H54 (cell line): ENCODE results near the gene ARID1B.

Source experiments
- DNase-seq: peaks from one replicate; pipeline ENCODE4 v3.0.0; 2011; ENCODE audit warnings: low spot score, mixed read lengths; ENCODE audit not compliant: insufficient read length
- FAIRE-seq: peaks from 3 replicates; lab custom pipeline; 2011; peaks lifted over from hg19 to GRCh38; lab: Jason Lieb, UNC
- POLR2A ChIP-seq: IDR thresholded peaks from 2 replicates; pipeline ENCODE4 v1.6.1; 2011; ENCODE audit warnings: low read depth, mild to moderate bottlenecking, low read length

ARID1B gene

DNA sequence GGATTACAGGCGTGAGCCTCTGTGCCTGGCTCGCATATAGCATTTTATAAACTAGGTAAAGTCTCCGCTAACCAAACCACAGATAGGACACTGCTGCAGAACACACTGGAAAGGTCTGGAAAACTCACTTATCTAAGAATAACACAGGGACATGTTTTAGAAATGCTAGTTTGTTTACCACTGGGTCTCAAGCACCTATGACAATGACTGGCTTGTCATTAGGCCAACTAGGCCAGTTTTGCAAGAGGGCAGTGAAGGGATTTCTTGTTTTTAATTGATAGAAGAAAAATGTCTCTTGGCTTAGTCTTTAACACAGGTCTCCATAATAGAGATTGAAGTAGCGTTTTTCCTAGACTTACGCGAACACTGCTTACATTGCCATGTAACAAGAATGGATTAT lies 344.7 kb downstream of the ARID1B start:
- no peak for FAIRE-seq
- no peak for TF ChIP-seq POLR2A
- DNase-seq: no peak

GRCh38 chr6:157123234-157123633 lies 346.1 kb downstream of the ARID1B start:
- no peak for TF ChIP-seq POLR2A
- no peak for DNase-seq
- no peak for FAIRE-seq

GRCh38 chr6:157124485-157125254 lies 347.5 kb downstream of the ARID1B start:
- TF ChIP-seq POLR2A: no peak
- DNase-seq (no peak), FAIRE-seq (no peak)

DNA sequence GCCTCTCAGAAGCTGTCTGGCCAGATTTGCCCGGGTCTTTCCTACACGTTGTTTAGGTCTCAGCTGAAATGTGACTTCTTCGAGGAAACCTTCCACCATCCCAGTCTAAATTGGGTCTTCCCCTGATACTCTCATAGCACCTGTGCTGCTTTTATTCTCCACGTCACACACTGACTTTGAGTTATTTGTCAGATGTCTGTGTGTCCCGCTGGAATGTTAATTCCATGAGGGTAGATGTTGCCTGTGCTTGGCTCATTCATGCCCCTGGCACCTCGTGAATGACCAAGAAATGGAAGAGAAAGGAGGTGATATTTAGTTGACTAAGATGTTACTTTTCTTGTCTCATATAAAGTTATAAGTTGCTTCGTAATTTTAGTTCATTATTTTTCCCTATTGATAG lies 348.4 kb downstream of the ARID1B start:
- no peak for TF ChIP-seq POLR2A
- no peak for DNase-seq
- no peak for FAIRE-seq

DNA sequence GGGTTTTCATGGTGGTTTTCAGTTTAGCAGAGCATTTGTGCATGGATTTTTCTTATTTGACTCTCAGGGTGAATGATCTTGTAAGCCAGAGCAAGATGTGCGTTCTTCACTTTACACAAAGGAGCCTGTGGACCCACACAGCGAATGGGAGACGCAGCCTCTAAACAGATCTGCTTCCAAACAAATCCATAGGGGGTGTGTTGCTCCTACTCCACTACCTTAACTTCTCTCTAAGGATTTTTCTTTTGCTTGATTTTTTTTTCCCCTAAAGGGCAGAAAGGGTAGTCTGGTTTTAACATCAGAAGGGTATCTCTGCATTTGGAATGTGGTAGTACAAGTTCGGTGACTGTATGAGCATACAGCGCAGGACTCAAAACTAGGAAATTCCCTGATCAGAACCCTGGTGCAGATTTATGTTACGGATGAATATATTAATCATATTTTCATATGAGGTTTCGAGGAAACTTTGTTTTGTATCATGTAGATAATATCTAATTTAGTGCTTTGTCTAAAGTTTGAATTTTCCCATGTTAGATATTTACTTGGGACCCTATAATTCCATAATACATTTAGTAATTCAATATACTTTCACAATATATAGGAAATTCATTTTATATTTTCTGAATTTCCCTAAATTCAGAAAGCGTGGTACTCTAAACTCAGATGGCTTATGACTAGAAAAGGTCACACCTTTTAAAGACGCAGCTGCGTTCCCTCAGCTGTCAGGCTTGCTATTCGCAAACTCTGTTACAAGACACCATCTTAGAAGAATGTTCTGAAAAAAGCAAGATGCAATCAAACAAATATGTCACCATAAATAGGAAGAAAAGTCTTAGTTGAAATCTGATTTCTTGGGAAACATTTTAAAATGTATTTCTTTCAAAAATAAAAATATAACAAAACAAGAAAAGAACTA lies 349.3 kb downstream of the ARID1B start:
- FAIRE-seq (no peak), DNase-seq (no peak)
- no peak for TF ChIP-seq POLR2A

GRCh38 chr6:157128235-157128775 lies 351.1 kb downstream of the ARID1B start:
- FAIRE-seq: no peak
- DNase-seq: no peak
- no peak for TF ChIP-seq POLR2A

DNA sequence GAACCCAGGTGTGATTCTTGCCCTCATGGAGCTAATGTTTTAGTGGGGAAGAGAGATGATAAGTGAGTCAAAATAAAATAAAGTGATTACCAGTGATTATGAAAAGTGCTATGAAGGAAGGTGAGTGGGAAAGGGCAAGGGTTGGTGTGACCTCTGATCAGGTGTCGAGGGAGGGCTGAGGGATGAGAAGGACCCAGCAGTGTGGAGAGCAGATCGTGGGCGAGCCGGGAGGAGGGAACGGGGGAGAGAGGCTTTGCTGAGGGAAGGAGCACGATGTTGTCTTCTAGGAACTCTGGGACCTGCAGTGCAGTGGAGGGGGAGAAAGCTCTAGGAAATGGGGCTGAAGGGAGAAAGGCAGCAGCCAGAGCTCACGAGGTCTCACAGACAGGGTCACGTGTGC lies 354.1 kb downstream of the ARID1B start:
- no peak for DNase-seq
- FAIRE-seq: no peak
- TF ChIP-seq POLR2A: no peak

DNA sequence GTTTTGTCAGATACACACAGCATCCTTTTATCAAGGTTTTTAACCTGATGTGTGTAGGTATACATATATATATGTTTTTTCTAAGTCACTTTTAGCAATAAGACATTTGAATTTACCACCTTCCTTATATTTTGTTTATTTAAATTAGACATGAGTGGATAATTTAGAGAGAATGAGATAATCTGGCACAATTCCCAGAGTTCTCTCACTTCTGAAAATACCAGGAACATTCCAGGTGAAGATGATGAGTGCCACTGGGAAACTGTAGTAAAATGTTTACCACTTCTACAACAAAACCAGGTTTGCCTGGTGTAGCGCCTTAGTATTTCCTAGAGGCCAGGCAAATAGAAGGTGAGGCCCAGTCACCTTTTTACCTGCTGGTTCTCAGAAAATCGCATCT lies 356.7 kb downstream of the ARID1B start:
- FAIRE-seq (no peak), DNase-seq (no peak)
- no peak for TF ChIP-seq POLR2A

GRCh38 chr6:157134402-157135047 lies 357.3 kb downstream of the ARID1B start:
- TF ChIP-seq POLR2A: no peak
- no peak for FAIRE-seq

GRCh38 chr6:157135691-157136090 lies 358.5 kb downstream of the ARID1B start:
- no peak for TF ChIP-seq POLR2A
- DNase-seq: no peak
- FAIRE-seq: no peak

More at GRCh38 chr6:157134402-157135047, 357.3 kb downstream of the ARID1B start:
- DNase-seq: no peak

- FAIRE-seq (no peak), DNase-seq (no peak)
- no peak for TF ChIP-seq POLR2A
Observed at GRCh38 chr6:157137501-157137900, 360.3 kb downstream of the ARID1B start.

DNA sequence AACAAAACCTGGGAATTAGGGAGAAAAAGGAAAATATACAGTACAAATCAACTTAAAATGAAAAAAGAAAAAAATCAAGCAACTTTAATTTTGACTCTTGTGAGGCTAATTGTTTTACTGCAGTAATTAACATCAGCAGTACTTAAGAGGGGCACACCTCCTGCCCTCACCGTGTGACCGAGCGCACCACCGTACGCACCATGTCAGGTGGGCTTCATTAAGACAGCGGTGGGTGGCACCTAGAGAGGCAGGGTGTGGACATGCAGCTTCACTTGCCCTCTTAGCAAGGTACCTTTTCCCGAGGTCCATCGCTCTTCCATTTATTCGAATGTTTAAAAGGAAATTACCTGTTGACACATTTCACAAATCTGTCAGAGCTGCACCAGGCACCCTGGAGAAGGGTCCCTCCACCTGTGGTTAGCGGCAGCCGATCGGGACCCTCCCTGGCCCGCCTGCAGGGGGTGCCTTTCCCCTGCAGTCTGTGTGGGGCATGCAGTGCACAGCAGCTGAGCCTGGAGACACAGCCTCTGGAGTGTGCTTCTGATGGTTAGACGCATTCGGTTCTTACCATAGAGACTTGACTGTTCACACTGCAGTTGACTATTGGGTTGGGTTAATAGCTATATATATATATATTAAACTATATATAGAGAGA lies 362.0 kb downstream of the ARID1B start:
- TF ChIP-seq POLR2A: no peak
- FAIRE-seq: no peak

GRCh38 chr6:157143171-157143889 lies 366.2 kb downstream of the ARID1B start:
- DNase-seq: no peak
- TF ChIP-seq POLR2A: no peak
- no peak for FAIRE-seq

More for the DNA sequence above, 362.0 kb downstream of the ARID1B start:
- DNase-seq: no peak
